Choroid plexus epithelial cell (primary cell): ENCODE measurements around the gene RASAL1.

ENCODE experiments used
- DNase-seq: peaks from one replicate; pipeline ENCODE4 v3.0.0-alpha.2; 2010; ENCODE audit warnings: low read depth
- H3K4me3 ChIP-seq: 2 replicates; pipeline ENCODE4 v1.5.1; 2011; ENCODE audit warnings: low read depth, mild to moderate bottlenecking, control low read depth, low read length, moderate library complexity
- TF ChIP-seq, protein P1 (sequence below): conservative IDR thresholded peaks from 2 replicates; pipeline ENCODE4 v1.5.1; 2011; ENCODE audit warnings: low read depth, mild to moderate bottlenecking, control low read depth, inconsistent platforms, low read length, moderate library complexity

The RASAL1 gene

DNA sequence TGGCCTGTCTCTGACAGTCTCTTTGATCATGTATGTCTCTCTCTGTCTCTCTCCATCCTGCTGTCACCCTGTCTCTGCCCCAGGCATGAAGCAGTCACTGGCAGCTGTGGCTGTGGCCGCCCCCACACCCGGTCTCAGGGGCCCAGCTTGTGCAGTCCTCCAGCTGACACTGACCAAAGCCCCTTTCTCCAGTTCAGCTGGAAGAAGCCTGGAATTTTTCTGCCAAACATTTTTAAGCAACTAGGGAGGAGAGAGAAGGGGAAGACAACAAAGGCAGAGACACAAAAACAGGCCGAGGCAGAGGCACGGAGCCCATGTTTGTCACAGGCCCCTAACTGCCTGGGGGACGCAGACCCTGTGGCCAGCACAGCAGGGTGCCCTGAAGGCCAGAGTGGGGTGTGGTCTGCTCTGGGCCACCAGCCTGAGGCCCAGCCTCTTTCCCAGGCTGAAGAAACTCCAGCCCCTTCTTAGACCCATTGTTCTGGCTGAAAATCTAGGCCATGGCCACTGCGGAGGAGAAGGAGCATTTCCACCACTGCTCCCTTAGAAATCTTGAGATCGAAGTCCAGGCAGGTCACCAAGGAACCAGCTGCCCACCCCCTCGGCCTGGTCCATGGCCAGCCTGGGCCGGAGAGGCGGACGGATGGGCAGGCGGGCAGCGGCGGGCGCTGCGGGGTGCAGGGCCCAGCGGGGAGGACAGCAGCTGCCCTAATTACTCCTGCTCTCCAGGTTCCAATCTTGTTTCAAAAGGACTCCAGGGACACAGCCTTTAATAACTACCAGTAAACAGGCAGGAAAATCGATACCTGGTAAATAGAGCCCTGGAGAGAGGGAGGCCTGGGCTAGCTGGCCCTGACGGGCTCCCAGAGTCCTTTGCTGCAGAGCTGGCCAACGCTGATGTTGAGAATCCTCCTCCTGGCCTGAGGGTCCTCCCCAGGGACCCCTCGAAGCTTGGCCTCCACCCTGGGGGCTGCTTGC lies 64.1 kb downstream of the RASAL1 start:
- no peak for DNase-seq
- TF ChIP-seq, protein P1, sequence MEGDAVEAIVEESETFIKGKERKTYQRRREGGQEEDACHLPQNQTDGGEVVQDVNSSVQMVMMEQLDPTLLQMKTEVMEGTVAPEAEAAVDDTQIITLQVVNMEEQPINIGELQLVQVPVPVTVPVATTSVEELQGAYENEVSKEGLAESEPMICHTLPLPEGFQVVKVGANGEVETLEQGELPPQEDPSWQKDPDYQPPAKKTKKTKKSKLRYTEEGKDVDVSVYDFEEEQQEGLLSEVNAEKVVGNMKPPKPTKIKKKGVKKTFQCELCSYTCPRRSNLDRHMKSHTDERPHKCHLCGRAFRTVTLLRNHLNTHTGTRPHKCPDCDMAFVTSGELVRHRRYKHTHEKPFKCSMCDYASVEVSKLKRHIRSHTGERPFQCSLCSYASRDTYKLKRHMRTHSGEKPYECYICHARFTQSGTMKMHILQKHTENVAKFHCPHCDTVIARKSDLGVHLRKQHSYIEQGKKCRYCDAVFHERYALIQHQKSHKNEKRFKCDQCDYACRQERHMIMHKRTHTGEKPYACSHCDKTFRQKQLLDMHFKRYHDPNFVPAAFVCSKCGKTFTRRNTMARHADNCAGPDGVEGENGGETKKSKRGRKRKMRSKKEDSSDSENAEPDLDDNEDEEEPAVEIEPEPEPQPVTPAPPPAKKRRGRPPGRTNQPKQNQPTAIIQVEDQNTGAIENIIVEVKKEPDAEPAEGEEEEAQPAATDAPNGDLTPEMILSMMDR, result no peak
- no peak overlapping the region for H3K4me3 ChIP-seq

DNA sequence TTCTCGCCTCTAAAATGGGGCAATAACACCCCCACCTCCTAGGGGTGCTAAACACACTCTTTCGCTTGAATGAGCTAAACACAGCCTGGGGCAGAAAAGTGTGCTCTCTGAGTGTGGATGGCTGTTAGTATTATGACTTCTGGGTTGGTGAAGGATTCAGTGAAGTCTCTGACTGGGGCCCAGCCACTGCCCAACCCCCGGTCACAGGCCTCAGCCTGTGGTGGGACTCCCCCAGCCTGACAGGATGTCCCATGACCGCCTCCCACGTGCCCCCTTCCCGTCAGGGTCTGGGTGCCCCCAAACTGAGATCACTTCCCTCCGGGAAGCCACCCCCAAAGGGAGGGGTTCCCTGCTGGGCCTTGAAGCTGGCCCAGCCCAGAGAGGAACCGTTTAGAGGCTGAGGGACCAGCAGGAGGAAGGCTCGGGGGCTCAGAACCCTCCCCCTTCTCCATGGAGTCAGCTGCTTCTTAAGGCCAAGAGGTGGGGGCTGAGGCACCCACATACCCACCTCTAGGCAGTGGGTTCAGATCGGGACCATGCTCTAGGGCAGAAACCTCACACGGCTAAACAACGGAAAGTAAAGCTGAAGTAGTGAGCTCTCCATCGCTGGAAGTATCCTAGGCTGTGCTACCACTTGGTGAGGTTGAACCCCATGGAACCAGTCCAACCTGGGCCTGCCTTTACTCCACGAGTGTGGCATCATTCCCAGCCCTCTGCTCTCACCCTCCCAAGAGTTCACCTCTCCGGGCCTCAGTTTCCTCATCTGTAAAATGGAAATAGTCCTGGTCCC lies 65.2 kb downstream of the RASAL1 start:
- H3K4me3 ChIP-seq, result no peak overlapping the region
- TF ChIP-seq, protein P1, result no peak
- no peak for DNase-seq

DNA sequence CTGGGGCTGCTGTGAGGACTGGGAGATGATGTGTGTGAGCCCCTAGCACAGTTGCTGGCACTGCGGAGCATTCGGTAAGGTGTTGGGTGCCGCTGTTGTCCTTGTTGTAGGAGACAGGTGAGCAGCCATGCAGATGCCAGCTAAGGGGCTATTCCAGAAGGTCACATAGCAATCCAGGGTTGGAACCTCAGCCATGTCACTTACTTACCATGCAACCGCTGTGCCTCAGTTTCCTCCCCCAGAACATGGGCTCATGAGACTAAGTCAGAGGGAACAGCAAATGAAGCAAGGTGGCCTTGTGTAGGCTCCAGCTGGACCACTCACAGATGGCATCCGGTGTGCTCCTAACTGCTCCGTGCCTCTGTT lies 65.8 kb downstream of the RASAL1 start:
- no peak for DNase-seq
- H3K4me3 ChIP-seq, result no peak overlapping the region
- TF ChIP-seq, protein P1, result no peak

DNA sequence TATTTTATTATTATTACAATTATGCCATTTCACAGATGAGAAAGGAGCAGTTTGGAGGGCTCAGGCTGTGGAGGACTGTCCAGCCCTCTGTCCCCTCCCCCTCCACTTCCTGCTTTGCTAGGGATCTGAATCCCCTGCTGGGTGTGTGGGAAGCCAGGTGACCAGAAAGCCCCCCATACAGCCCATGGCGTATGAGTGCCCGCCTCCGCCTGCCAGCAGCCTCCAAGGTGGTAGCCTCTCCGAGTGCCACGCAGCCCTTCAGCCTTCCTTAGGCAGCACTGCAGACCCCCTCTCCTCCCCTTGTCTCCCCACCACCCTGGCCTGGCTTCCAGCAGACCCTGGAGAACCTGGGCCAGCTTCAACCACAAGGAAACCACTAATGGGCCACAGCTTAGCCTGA lies 66.4 kb downstream of the RASAL1 start:
- no peak for DNase-seq
- H3K4me3 ChIP-seq, result no peak overlapping the region

DNA sequence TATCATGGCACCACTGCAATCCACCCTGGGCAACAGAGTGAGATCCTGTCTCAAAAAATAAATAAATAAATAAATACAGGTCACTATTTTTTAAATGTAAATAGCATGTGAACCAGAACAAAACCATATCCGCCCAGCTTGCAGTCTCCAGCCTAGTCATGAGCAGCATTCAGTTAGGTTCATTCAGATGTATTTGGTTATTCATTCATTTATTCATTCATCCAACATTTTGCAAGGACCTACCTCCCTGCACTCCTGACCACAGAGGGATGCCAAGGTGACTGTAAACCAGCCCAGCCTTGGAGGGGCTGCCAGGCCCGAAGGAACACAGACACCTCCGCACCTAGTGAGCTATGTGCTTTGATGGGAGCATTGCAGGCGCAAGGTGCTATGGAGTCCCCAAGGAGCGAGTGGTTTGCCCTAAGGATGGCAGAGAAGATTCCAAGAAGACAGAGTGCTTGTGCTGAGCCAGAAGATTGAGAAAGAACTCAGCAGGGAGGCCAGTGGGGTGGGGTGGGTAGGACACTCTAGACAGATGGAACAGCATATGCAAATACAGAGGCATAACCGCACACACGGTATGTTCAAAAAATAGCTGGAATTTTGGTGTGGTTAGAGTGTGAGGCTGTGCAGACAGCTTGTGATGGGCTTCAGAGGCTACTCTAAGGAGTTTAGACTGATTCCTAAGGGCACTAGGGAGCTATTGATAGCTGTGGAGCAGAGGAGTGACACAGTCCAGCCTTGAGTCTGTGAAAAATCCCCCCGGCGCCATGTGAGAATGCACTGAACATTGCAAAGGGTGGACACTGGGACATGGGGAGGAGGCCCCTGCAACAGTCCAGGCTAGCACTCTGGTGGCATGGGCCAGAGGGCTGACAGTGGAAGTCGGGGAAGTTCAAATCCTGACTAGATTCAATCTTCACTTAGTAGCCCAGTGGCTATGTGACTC lies 67.3 kb downstream of the RASAL1 start:
- no peak overlapping the region for H3K4me3 ChIP-seq
- DNase-seq, result no peak
- TF ChIP-seq, protein P1, result no peak

More for the DNA sequence above, 66.4 kb downstream of the RASAL1 start:
- TF ChIP-seq, protein P1, result no peak

DNA sequence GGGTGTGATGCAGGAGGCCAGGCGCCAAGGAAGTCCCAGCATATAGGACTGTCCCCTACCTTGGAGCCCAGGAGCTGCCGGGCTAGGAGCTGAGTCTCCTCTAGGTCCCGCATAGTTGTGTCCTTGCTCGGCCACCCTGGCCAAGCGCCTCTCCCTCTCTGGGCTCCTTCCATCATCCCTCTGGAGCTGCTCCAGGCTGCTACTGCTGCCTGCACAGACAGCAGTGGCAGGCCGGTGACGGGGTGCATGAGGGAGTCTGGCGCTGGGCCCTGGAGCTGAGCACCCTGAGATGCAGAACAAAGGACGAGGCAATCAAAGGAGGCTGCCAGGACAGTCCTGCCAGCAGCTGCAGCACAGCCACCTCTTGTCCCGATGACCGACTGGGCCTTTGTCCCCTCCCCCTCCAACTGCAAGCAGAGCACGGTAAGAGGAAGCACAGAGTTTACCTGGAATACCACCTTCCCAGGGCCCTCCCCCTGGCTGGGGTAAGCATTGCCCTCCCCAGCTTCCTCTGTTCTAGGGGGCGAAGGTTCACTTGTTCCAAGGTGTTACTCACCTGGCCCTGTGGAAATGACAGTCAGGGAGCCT lies 68.7 kb downstream of the RASAL1 start:
- TF ChIP-seq, protein P1, result no peak
- no peak overlapping the region for H3K4me3 ChIP-seq
- no peak for DNase-seq
